NCI-H1092 treated with DMSO at 0.1 percent for 48 hours (cell line): ENCODE measurements around the gene DNAH8.
A peak's percentile ranks its signal among the peaks of the same experiment; 100 is the strongest.
"Not testable (repeated sequence)": the region's sequence is repeated elsewhere in the genome, so short reads cannot be mapped to it uniquely, and the experiment has no call there.

Source experiments
- DNase-seq: peaks from one replicate; lab custom pipeline; 2025; lab: John Stamatoyannopoulos, UW

Gene DNAH8

DNA sequence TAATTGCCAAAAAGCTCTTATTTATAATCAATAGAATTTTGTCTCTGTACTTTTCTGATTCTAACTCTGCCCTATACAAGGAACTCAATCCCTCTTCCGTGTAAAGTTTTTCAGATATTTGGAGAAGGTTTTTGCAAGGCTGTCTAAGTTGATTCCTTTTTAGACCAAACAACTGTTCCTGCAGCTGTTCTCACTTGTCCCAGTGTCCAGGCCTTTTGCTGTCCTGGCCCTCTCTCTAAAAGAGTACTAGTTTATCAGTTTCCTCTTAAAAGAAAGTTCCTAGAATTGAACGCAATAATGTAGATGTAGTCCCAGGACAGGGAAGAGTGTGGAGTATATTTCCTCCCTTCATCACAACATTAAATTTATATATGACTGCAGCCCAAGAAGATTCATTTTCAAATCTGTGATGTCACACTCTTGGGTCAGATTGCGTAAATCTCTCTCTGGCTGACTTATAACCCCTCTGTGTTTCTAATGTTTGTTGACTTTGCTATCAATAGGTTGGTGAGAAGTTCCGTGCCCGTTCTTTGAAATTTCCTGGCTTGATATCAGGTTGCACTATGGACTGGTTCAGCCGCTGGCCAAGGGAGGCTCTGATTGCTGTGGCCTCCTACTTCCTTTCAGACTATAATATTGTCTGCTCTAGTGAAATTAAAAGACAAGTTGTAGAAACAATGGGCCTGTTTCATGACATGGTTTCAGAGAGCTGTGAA, 194.1 kb downstream of the DNAH8 start:
- no peak for DNase-seq

DNA sequence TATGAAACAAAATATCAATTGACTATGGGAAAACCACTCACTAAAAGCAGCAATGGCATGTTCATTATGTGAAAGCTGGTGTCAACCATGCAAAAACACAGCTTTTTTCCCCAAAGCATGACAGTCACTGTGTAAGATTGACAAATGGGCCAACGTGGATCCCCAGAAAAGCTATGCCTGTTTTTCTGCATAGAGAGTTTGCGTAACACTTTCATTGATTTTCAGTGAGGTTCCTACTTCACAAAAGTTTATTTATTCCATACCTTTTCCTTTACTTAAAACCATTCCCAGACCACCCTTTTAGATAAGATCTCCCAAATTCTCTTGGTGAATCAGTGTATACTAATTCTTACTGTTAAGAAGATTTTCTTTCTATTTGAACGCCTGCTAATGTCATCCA, 195.1 kb downstream of the DNAH8 start:
- no peak for DNase-seq

DNA sequence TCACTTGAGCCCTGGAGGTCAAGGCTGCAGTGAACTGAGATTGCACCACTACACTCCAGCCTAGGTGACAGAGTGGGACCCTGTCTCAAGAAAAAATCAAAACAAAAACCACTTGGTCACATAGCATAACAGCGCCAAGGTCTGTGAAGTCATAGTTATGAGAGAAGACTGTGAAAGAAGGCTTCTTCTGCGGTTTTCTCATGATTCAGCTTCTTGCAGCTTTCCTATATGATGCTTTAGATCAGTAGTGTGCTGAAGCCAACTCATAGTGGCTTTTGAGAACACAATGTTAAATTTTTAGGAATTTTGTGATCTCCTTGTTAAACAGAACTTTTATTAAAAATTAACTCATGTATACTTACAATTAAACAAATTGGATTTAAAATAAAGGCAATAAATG, 197.3 kb downstream of the DNAH8 start:
- no peak for DNase-seq

DNA sequence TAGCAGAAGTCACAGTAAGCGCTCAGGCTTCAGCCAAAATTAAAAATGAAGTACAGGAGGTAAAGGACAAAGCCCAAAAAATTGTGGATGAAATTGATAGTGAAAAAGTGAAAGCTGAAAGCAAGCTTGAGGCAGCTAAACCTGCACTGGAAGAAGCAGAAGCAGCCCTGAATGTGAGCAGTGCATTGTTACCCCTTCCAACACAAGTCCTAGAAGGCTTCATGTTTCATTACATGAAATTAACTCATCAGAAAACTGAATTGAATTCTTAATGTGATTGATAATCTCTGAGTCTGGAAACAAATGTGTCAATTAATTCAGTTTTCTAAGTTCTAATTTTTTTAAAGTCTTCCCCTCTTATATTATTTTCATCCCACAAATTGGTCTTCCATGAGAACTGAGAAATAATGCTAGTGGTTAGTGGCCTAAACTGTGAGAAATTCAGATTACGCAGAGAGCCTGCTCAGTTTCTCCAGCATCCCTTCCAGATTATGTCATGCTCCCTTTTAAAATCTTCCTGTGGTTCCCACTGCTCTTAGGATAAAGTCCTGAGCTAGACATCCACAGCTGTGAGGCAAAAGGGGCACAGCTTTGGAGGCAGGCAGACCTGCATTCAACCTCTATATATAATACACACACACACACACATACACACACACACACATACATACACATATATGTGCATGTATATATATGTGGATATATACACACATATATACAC, 200.3 kb downstream of the DNAH8 start:
- no peak for DNase-seq

DNA sequence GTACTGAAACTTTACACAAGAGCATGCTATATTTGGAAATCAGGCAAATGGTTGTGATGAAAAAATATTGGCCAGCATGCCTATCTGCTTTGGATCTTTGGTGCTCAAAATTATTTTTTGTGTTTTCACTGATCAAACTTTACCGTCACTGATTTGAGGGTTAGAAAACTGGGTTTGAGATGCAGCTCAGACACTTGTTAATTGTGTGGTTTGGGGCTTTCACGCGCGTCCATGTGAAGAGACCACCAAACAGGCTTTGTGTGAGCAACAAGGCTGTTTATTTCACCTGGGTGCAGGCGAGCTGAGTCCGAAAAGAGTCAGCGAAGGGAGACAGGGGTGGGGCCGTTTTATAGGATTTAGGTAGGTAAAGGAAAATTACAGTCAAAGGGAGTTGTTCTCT, 206.4 kb downstream of the DNAH8 start:
- not testable (repeated sequence) for DNase-seq

DNA sequence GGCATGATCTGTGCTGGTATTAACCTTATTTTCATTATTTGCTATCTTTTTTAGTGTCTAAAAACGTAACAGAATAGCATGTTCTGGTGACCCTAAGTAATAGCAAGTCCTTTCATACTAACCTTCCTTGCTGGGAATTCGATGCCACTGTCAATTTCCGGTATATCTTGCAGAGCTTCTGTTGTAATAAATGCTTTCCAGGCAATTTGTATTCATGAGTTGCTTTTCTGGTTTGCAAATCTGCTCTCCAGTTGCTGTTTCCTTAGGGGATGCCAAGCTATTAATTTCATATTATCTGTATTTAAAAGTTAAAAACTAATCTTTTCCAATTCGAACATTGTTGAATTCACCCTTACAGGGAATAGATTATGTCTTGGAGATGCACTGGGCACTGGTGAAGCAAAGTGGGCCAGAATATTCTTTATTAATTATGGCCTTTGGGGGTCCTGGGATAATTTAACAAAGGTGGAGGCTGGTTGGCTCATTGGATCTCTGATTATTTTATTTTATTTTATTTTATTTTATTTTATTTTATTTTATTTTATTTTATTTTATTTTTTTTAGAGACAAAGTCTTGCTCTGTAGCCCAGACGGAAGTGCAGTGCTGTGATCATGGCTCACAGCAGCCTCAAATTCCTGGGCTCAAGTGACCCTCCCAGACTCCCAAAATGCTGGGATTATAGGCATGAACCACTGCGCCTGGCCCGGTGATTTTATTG, 209.8 kb downstream of the DNAH8 start:
- no peak for DNase-seq

DNA sequence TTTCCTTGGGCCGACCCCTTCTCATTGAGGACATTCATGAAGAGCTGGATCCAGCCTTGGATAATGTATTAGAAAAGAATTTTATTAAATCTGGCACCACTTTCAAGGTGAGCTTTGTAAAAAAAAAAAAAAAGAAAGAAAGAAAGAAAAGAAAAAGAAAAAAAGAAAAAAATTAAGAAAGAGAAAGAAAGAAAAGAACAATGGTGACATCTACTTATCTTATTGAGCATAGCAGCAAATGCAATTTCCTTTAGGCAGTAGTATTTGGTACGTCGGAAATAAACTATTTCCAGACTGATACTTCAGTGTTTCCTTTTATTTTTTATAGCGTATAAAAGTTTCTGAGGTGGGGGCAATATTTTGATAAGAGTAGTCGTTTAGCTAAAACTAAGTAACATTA, 214.4 kb downstream of the DNAH8 start:
- no peak for DNase-seq

DNA sequence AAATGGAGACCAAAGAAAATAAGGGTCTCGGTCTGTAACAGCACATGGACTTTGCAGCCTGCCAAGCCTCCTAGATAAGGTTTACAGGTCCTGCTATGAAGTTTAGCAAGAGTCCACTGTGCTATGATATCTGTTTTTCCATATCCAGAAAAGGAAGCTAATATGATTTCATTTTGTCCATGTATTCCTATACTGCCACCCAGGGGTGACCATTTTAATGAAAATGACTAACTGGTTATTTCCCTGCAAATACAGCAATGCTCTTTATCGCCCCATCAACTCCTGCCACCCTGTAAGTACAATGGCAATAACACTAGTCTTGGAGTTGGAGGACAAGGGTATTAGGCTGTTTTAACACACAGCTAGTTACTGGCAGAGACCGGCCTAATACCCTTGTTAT, 218.3 kb downstream of the DNAH8 start:
- DNase-seq: peak; percentile 25

DNA sequence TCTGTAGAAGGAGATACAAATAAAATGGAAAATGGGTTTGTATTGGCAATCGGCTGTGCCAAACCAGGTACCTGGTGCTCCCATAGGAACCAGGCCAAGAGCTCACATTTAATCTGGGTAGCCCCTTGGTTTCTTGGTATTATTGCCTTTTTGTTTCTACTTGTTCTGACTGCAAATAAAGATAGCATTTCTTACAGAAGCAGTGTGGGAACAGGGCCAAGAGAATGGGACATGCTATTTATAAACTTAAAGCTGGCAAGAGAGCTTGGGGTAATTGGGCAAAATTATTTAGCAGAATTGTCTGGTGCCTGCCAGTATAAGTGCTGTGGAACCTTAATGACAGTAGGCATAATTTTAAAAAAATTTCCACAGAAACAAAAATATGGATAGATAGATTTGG, 219.9 kb downstream of the DNAH8 start:
- no peak for DNase-seq

DNA sequence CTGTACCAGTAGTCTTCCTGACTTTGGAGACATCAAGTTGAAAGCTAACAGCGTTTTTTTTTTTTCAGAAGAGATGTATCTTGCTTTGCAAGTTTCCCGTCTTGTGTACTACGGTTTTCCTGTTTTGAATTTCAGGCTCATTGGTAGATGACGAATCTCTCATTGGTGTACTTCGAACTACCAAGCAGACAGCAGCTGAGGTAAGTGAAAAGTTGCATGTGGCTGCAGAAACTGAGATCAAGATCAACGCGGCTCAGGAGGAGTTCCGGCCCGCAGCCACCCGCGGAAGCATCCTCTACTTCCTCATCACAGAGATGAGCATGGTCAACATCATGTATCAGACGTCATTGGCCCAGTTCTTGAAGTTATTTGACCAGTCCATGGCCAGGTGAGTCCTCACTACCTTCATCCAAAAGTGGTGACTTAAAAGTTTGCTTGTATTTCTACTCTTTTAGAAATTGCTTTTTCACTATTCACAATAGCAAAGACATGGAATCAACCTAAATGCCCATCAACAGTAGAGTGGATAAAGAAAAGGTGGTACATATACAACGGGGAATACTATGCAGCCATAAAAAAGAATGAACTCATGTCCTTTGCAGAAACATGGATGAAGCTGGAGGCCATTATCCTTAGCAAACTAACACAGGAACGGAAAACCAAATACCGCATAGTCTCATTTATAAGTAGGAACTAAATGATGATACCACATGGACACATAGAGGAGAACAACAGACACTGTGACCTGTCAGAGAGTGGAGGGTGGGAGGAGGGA, 222.9 kb downstream of the DNAH8 start:
- DNase-seq: no peak

DNA sequence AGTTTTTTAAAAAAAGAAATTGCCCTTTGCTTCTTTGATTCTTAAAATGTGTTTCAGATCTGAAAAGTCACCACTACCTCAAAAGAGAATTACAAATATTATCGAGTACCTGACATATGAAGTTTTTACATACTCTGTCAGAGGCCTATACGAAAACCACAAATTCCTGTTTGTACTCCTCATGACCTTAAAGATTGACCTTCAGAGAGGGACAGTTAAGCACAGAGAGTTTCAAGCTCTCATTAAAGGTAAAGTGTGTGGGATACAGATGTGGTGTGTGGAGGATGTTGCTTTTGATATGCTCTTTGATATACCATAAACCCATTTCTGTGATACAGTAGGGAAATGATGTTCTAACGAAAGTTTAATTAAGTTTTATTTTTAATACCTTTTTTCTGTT, 223.6 kb downstream of the DNAH8 start:
- no peak for DNase-seq

DNA sequence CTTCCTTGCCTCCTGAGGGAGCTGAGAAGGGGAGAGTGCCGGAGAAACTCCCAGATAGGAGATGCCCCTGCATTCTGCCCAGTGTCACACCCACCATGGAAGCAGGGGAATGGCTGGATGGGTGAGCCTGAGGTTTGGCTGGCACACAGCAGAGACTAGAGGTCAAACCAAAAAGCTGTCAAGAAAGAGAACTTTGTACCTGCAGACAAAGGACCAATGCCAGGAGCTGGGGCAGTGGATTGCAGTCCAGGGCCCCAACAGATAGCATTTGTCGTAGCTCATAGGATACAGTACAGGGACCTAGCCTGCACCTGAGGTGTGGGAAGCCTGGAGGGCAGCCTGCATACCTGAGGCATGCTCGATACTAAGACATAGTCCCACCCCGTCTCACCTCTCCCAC, 227.3 kb downstream of the DNAH8 start:
- no peak for DNase-seq

DNA sequence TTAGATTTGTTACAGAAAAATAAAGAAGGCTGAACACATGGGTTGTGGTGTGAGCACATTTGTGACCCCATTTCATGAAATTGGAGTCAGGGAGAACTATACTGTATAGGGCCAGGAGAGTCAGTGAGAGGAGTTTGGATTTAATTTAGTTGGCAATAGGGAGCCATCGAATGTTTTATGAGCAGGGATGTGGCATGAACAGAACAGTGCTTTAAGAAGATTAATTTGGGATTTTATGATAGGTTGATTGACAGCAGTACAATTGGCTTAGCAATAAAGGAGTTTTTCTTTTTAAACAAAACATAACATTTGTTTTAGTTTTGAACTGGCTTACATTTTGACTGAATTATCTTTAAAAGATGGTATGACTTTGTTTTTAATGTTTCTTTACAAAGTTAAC, 227.9 kb downstream of the DNAH8 start:
- no peak for DNase-seq

DNA sequence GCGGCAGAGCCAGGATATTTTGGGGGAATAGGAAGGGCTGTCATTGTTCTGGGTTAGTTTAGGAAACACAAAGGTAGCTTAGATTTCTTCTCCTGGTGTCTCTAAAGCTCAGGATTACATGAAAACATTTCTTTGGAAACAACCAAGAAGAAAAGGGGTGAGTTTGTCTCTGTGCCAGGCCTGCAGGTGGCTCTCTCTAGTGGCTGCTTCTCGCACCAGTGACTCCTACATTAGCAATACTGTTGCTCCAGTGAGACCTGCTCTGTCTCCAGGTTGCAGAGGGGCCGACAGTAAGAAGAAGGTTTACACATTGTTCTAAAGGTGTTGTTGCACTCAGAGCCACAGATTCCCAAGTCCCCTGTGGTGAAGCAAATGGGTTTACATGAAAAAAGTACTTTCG, 228.9 kb downstream of the DNAH8 start:
- DNase-seq: no peak

DNA sequence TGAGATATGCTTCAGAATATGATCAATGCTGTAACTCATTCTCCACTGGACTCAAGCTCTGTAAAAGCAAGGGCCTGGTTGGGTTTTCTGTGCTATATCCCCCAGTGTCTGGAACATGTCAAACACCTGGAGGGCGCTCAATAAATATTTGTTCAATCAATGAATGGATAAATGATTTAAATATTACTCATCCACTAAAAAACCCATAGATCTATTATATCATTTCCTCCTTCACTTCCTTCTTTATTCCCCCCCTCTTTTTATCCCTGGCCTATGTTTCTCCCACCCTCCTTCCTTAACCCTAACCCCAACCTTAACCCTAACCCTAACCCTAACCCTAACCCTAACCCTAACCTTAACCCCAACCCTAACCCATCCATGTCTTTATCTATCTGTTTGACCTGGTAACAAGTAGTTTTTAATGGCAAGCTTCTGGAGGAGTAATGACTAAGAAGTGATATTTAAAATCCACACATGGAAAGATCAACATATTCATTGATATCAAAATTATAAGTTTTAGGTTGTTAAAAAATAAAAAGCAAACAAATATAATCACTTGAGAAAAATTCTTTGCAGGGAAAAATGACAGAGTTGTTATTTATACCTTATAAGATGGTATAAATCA, 229.7 kb downstream of the DNAH8 start:
- no peak for DNase-seq

DNA sequence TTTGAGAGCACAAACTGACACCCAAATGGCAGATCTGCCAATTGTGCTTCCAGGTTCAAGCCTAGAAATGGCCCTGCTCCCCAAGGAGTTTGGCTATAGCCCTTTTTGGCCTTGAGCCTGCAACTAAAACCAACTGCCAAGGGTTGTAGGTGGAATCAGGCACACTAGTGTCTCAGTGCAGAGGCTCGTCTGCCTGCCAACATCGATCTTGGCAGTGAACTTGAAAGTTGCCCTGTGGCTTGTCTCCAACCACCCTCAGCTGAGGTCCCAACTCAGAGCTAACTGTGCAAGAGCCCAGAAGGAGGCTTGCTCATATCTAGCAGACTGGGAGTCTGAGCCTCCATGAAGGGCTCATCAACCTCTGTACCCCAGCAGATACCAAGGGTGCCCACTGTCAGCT, 240.8 kb downstream of the DNAH8 start:
- DNase-seq: no peak

DNA sequence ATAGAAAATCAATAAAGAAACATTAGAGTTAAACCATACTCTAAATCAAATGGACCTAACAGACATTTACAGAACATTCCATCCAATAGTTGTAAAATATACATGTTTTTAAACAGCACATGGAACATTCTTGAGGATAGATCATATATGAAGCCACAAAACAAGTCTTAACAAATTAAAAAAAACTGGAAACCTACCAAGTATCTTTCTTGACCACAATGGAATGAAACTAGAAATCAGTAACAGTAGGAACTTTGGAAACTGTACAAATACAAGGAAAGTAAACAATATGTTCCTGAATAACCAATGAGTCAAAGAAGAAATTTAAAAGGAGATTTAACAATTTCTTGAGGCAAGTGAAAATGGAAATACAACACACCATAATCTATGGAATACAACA, 242.3 kb downstream of the DNAH8 start:
- DNase-seq: no peak

DNA sequence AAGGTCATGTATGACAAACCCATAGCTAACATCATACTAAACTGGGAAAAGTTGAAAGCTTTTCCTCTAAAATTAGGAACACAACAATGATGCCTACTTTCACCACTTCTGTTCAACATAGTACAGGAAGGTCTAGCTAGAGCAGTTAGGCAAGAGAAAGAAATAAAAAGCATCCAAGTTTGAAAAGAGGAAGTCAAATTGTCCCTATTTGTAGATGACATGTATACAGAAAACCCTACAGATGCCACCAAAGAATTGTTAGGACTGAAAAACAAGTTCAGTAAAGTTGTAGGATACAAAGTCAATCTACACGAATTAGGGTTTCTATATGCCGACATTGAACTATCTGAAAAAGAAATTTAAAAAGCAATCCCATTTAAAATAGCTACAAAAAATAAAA, 244.0 kb downstream of the DNAH8 start:
- no peak for DNase-seq

DNA sequence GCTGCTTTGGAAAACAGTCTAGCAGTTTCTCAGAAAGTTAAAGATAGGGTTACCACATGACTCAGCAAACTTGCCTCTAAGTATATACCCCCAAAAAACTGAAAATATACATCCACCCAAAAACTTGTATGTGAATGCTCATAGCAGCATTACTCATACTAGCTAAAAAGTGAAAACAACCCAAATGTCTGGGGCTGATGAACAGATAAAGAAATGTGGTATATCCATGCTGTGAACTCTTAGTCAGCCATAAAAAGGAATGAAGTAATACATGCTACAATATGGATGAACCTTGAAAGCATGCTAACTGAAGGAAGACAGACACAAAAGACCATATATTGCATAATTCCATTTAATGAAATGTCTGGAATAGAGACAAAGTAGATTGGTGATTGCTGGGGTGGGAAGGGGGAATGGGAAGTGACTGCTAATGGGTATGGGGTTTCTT, 253.6 kb downstream of the DNAH8 start:
- DNase-seq: no peak

DNA sequence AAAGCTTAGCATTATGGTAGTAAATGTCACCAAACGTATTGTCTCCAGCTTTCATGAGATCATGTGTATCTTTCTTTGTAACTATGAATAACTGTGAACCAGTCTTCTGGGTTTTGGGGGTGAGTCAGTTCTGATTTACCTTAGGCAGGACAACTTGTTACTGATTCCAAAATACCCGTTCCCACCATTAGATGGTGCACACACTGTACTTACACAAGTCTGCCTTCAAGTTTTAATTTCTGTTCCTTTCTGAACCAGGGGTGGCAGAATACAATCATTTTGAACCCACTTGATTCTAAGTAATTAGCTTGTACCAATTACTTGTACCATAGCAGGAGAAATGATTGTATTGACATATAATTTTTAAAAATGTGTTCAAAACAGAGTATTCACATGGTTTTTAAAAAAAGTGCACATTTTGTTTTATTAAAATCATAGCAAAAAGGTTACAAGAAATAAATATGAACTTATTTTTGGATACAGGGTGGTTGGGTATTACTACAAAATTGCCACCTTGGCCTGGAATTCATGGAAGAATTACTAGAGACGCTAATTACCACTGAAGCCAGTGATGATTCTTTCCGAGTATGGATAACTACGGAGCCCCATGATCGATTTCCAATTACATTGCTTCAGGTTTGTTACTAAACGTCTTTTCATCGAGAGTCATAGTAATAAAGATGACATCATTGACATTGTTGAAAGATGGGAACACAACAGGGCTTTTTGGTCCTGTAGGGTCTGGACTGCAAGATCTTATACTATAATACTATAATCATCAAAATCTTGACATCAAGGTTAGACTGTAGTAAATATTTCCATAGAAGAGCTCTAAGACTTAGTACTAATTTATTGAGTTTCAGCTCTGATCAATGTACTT, 258.3 kb downstream of the DNAH8 start:
- peak; percentile 40 for DNase-seq
